Ovary (tissue), 9 donors: ENCODE results near the gene RXYLT1. TPM values are rescaled to one million over a fixed set of nuclear protein-coding genes. Genes with fewer than 3 reads are reported as not detected.

Experiments used
- DNase-seq, 5 donors: peaks; one replicate each; pipeline ENCODE4 v3.0.0-alpha.2; 2019 to 2020
- H3K27ac ChIP-seq, 2 donors: fragments of 200-600 bp; one replicate each; pipeline versions ENCODE4 v1.5.1 to v1.8.0; 2019 to 2022
- H3K27me3 ChIP-seq: fragments of 200-600 bp; one replicate; pipeline ENCODE4 v1.8.0; 2022
- H3K36me3 ChIP-seq: fragments of 200-600 bp; sonication (generic); one replicate; pipeline ENCODE4 v1.5.1; 2019
- H3K4me1 ChIP-seq: one replicate; pipeline ENCODE4 v1.8.1; 2013; ENCODE audit warnings: mild to moderate bottlenecking, moderate library complexity; ENCODE audit not compliant: insufficient read depth
- H3K4me3 ChIP-seq: fragments of 200-600 bp; sonication (generic); one replicate; pipeline ENCODE4 v1.5.1; 2017
- H3K9me3 ChIP-seq, 2 donors: fragments of 200-600 bp in 1 of 2; sonication (generic) in 1 of 2; one replicate each; pipeline versions ENCODE4 v1.5.1 to v1.8.1; 2013 to 2019; ENCODE audit warnings: mild to moderate bottlenecking in 1 of 2, moderate library complexity in 1 of 2
- CTCF ChIP-seq, 3 donors: fragments of 450-650 bp in 2 of 3; fragments of 200-600 bp in 1 of 3; IDR thresholded peaks; one replicate each; pipeline versions ENCODE4 v1.5.1 to v1.8.0; 2016 to 2022; ENCODE audit warnings: antibody characterized with exemption in 3 of 3, mild to moderate bottlenecking in 1 of 3
- EP300 ChIP-seq: sonication (generic); formaldehyde crosslinking; IDR thresholded peaks from one replicate; pipeline ENCODE4 v1.6.1; 2017; ENCODE audit warnings: antibody characterized with exemption
- POLR2A ChIP-seq: fragments of 450-650 bp; IDR thresholded peaks from one replicate; pipeline ENCODE4 v1.6.1; 2017; ENCODE audit warnings: antibody characterized with exemption, mild to moderate bottlenecking, moderate library complexity
- WGBS, 3 donors: extraction: QIAGEN DNeasy Blood & Tissue Kit in 1 of 3; methylation state at CpG; one replicate each; pipeline versions ENCODE4 v1.1.5 to v1.1.7; 2013 to 2017; 5-methylcytosine and 5-hydroxymethylcytosine counted together
- intact Hi-C, 4 donors: fragments of 100-400 bp; cut with DNase I; formaldehyde crosslinking; loops; one replicate each; pipeline versions ENCODE4 v1.11.0 to v1.15.1; 2022 to 2023
- polyA plus RNA-seq, 2 donors: library from polyadenylated mRNA; stranded (reverse); fragments of 200-250 nt in 1 of 2; fragments of 350-450 nt in 1 of 2; fragmentation: Illumina TruSeq in 1 of 2; extraction: RNeasy Lipid Tissue Mini Kit (QIAGEN cat#74804) in 1 of 2; gene quantifications; one replicate each; pipeline ENCODE4 v1.2.3, GENCODE V29; 2013 to 2014
- total RNA-seq, 7 donors: library from RNA; depleted of rRNA in 2 of 7; stranded (reverse); fragments of >200 nt in 2 of 7; fragmentation: NEBNext Ultra II Directional in 3 of 7; extraction: Animal tissue kit (Norgen Biotek cat#: 25700) in 3 of 7; gene quantifications; one replicate each; pipeline versions ENCODE4 v1.1.0 to v1.2.4, GENCODE V29; 2016 to 2023
- donor health status: DM: no; HTN: no; CAD: no; lungs with moderate emphysema.
- donor health status: DM: no; HTN: no; CAD: no.
- donor health status: Bipolar disorder and iron deficiency.
- donor health status: DM: yes; HTN: yes; CAD: no.
- donor health status: DM: no; HTN: no; CAD: no.
- donor health status: DM: yes; HTN: yes; CAD: no.

The RXYLT1 gene
- total and polyA plus RNA-seq, 9 donors: 15.0 to 23.3 (median 20.2) TPM

- 0 to 1% (median 0%) methylated on average over 30 to 80 of the region's 80 CpGs for WGBS, 3 donors
- no peaks in the 10 kb centered on the region for H3K27me3 ChIP-seq
- no peaks in the 10 kb centered on the region for H3K9me3 ChIP-seq
- peak; percentile 89 to 100 (median 99) for TF ChIP-seq CTCF (IDR thresholded peaks at IDR 0.05)
- no peak for TF ChIP-seq EP300
- peak; percentile 40 for TF ChIP-seq POLR2A
- peak overlapping the region; percentile 90 to 93 for H3K27ac ChIP-seq
- no peaks in the 10 kb centered on the region for H3K36me3 ChIP-seq
- H3K4me1 ChIP-seq: peaks cover 6% of the 10 kb centered on the region
- intact Hi-C loops: loop anchor here in 3 of 4 donors (2.0 to 10.0 kb wide), 5 partner anchors 91 to 413 kb away; partner anchors contain the start of gene KICS2 (in 1 of the 3)
- peak; percentile 93 to 96 (median 94) for DNase-seq
- peak overlapping the region; percentile 83 for H3K4me3 ChIP-seq
Measured at GRCh38 chr12:63843721-63844390, 64.1 kb downstream of the RXYLT1 start.

GRCh38 chr12:63844391-63845341 lies 65.0 kb downstream of the RXYLT1 start, which contains the start of gene SRGAP1:
TSS of gene SRGAP1 (plus strand) at chr12:63844700. CDS start at chr12:63844817, 117 bp downstream.
- H3K27ac ChIP-seq: peak within 1 kb of the TSS; percentile 90 to 93
- peak within 1 kb of the TSS; percentile 83 for H3K4me3 ChIP-seq
- no peaks in the 10 kb centered on the region for H3K9me3 ChIP-seq
- intact Hi-C loops: loop anchor here (2.0 to 10.0 kb wide), 5 partner anchors 90 to 413 kb away; partner anchors contain the start of gene KICS2 (in 1 of the 4)
- H3K27me3 ChIP-seq: no peaks in the 10 kb centered on the region
- no peaks in the 10 kb centered on the region for H3K36me3 ChIP-seq
- peaks cover 6% of the 10 kb centered on the region for H3K4me1 ChIP-seq
- TF ChIP-seq POLR2A (no peak), EP300 (no peak), CTCF (IDR thresholded peaks at IDR 0.05) (no peak)
- DNase-seq: peak; percentile 77 to 85 (median 78)
- WGBS, 3 donors: 1 to 2% (median 1%) methylated on average over 36 to 52 of the region's 52 CpGs

- intact Hi-C loops: loop anchor here in 2 of 4 donors (2.0 to 10.0 kb wide), 4 partner anchors 89 to 379 kb away; partner anchors contain the start of gene KICS2 (in 1 of the 2)
- H3K27me3 ChIP-seq: no peaks in the 10 kb centered on the region
- no peaks in the 10 kb centered on the region for H3K36me3 ChIP-seq
- H3K4me3 ChIP-seq: peak overlapping the region; percentile 83
- H3K9me3 ChIP-seq: no peaks in the 10 kb centered on the region
- TF ChIP-seq CTCF (IDR thresholded peaks at IDR 0.05) (no peak), EP300 (no peak), POLR2A (no peak)
- H3K27ac ChIP-seq: no peak overlapping the region
- 24 to 36% (median 34%) methylated on average over 2 of the region's 2 CpGs for WGBS, 3 donors
- DNase-seq: no peak
- peaks cover 6% of the 10 kb centered on the region for H3K4me1 ChIP-seq
Measured at GRCh38 chr12:63845726-63846125, 66.0 kb downstream of the RXYLT1 start.
